Measurements from ENCODE around the gene MS4A4A.

- TF ChIP-seq, protein P1, sequence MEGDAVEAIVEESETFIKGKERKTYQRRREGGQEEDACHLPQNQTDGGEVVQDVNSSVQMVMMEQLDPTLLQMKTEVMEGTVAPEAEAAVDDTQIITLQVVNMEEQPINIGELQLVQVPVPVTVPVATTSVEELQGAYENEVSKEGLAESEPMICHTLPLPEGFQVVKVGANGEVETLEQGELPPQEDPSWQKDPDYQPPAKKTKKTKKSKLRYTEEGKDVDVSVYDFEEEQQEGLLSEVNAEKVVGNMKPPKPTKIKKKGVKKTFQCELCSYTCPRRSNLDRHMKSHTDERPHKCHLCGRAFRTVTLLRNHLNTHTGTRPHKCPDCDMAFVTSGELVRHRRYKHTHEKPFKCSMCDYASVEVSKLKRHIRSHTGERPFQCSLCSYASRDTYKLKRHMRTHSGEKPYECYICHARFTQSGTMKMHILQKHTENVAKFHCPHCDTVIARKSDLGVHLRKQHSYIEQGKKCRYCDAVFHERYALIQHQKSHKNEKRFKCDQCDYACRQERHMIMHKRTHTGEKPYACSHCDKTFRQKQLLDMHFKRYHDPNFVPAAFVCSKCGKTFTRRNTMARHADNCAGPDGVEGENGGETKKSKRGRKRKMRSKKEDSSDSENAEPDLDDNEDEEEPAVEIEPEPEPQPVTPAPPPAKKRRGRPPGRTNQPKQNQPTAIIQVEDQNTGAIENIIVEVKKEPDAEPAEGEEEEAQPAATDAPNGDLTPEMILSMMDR (IDR thresholded peaks at IDR 0.05) = no peak
- no peak for TF ChIP-seq POLR2A (IDR thresholded peaks at IDR 0.05)
These were observed 38.7 kb upstream of the MS4A4A start for GRCh38 chr11:60241786-60242185.

All from body of pancreas (tissue), 4 donors.